GM21360 (cell line): Measurements from ENCODE around the gene PFDN6.
"Not testable (repeated sequence)": the region's sequence is repeated elsewhere in the genome, so short reads cannot be mapped to it uniquely, and the experiment has no call there.

Experiments used
- ATAC-seq: cut with Tn5 transposase; IDR thresholded peaks from one replicate; pipeline ENCODE4 v1.9.1; 2021; ENCODE audit warnings: mild to moderate bottlenecking, moderate library complexity; ENCODE audit not compliant: unreplicated experiment

Gene PFDN6

GRCh38 chr6:33273129-33273923 lies 16.1 kb upstream of the PFDN6 start:
- ATAC-seq: no peak

- ATAC-seq: no peak
Measured at GRCh38 chr6:33273924-33274902, 15.2 kb upstream of the PFDN6 start.

- not testable (repeated sequence) for ATAC-seq
Measured at GRCh38 chr6:33275795-33276580, 13.4 kb upstream of the PFDN6 start.

GRCh38 chr6:33276581-33276863 lies 12.9 kb upstream of the PFDN6 start:
- no peak for ATAC-seq

GRCh38 chr6:33276864-33277662 lies 12.3 kb upstream of the PFDN6 start, which contains the start of gene B3GALT4:
B3GALT4 (plus strand) TSS chr6:33277123; CDS start chr6:33277420, 297 bp downstream.
- peak; percentile 50 for ATAC-seq

- no peak for ATAC-seq
Measured at GRCh38 chr6:33277663-33278391, 11.6 kb upstream of the PFDN6 start.

GRCh38 chr6:33278392-33278741 lies 11.0 kb upstream of the PFDN6 start:
- no peak for ATAC-seq

GRCh38 chr6:33278810-33279209 lies 10.6 kb upstream of the PFDN6 start:
- no peak for ATAC-seq

- no peak for ATAC-seq
Measured at GRCh38 chr6:33279257-33279695, 10.1 kb upstream of the PFDN6 start.

GRCh38 chr6:33279971-33280511 lies 9.4 kb upstream of the PFDN6 start:
- ATAC-seq: no peak

- ATAC-seq: no peak
Measured at GRCh38 chr6:33280539-33280938, 8.9 kb upstream of the PFDN6 start.

GRCh38 chr6:33285214-33285613 lies 4.2 kb upstream of the PFDN6 start:
- ATAC-seq: not testable (repeated sequence)

GRCh38 chr6:33286946-33287914 lies 2.2 kb upstream of the PFDN6 start:
- no peak for ATAC-seq

GRCh38 chr6:33288141-33288920 lies 1.1 kb upstream of the PFDN6 start:
- no peak for ATAC-seq

- no peak for ATAC-seq
Measured at GRCh38 chr6:33289784-33290315, 449 bp downstream of the PFDN6 start.

GRCh38 chr6:33290459-33290858 lies 1.1 kb downstream of the PFDN6 start:
- ATAC-seq: no peak

GRCh38 chr6:33292996-33293682 lies 3.7 kb downstream of the PFDN6 start:
- ATAC-seq: no peak
